Naive B cell (primary cell): Measurements from ENCODE around the gene B3GNT9. TPM values are rescaled to one million over a fixed set of nuclear protein-coding genes. Genes with fewer than 3 reads are reported as not detected.

Source experiments
- ATAC-seq, 2 donors: fragments of 150-1000 bp; cut with Tn5 transposase; 2 replicates each; pipeline ENCODE4 v1.10.0; 2021; ENCODE audit warnings: low read depth in 2 of 2, mild to moderate bottlenecking in 2 of 2, moderate library complexity in 2 of 2
- DNase-seq: peaks from one replicate; pipeline ENCODE4 v3.0.0; 2022
- H3K27ac Mint-ChIP-seq, 6 donors: one replicate each; pipeline ENCODE4 v1.8.0; 2020 to 2022; ENCODE audit warnings: mild to moderate bottlenecking in 6 of 6, mixed read lengths in 6 of 6, moderate library complexity in 5 of 6, inconsistent platforms in 2 of 6
- H3K27me3 Mint-ChIP-seq, 3 donors: one replicate each; pipeline ENCODE4 v1.8.0; 2021 to 2022; ENCODE audit warnings: mixed read lengths in 3 of 3, mild to moderate bottlenecking in 1 of 3
- H3K36me3 Mint-ChIP-seq, 2 donors: one replicate each; pipeline ENCODE4 v1.8.0; 2020 to 2022; ENCODE audit warnings: mixed read lengths in 2 of 2, inconsistent platforms in 1 of 2, mild to moderate bottlenecking in 1 of 2
- H3K4me1 Mint-ChIP-seq, 3 donors: one replicate each; pipeline ENCODE4 v1.8.0; 2020 to 2022; ENCODE audit warnings: mixed read lengths in 3 of 3, inconsistent platforms in 1 of 3, mild to moderate bottlenecking in 1 of 3, moderate library complexity in 1 of 3
- H3K4me3 Mint-ChIP-seq, 8 donors: one replicate each; pipeline ENCODE4 v1.8.0; 2020 to 2022; ENCODE audit warnings: mild to moderate bottlenecking in 8 of 8, mixed read lengths in 8 of 8, moderate library complexity in 8 of 8, inconsistent platforms in 2 of 8
- H3K9me3 Mint-ChIP-seq, 7 donors: one replicate each; pipeline ENCODE4 v1.8.0; 2020 to 2022; ENCODE audit warnings: mixed read lengths in 7 of 7, mild to moderate bottlenecking in 5 of 7, inconsistent platforms in 2 of 7, moderate library complexity in 1 of 7
- polyA plus RNA-seq, 6 donors: library from polyadenylated mRNA; unstranded; fragments of 300-500 nt; fragmentation: Illumina TruSeq; gene quantifications; one replicate each; pipeline ENCODE4 v1.2.3, GENCODE V29; 2021; ENCODE audit warnings: low read depth in 6 of 6

The B3GNT9 gene
- polyA plus RNA-seq = under 1 TPM in 4 of 6 donors, not detected in 2; 0.09 to 0.73 (median 0.36) TPM

DNA sequence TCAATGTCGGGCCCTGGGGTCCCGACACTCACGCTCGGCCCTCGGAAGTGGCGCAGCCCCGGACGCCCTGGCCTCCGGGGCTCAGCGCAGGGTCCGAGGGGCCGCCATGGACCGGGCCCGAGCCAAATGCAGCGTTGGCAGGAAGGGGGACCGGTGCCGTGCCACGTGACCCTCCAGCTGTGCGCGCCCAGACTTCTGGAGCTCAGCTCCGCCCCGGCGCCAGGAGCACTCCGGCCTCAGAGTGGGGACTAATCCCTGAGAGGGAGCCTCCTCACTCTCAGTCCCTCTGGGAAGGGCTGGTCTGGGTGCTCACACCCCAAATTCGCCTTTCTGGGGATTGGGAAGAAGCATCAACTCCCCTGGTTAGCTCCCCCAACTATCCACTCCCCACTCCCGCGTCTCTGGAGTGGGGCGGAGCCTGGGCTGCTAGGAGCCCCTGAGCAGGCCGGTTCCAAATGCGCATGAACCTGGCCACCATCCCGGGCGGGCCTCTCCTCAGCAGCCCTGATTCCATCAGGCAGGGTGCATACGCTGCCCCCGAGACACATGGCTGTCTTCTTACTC, at the start of gene B3GNT9:
B3GNT9 (minus strand) TSS at position 166 of the 564 bp plus-strand sequence. CDS start 513 bp downstream, outside the sequence.
- H3K4me3 Mint-ChIP-seq = peak within 1 kb of the TSS; percentile 27 to 74 (median 71)
- H3K9me3 Mint-ChIP-seq = no peaks in the 10 kb centered on the region
- H3K27ac Mint-ChIP-seq = peak within 1 kb of the TSS in 1 of 6 donors; percentile 24
- ATAC-seq (no peak), DNase-seq (no peak)
- peaks cover 26 to 27% of the 10 kb centered on the region in 2 donors for H3K36me3 Mint-ChIP-seq
- H3K27me3 Mint-ChIP-seq = peaks cover 10 to 49% (median 29%) of the 10 kb centered on the region in 3 donors
- H3K4me1 Mint-ChIP-seq = peaks cover 27 to 28% (median 27%) of the 10 kb centered on the region in 3 donors

- ATAC-seq (no peak), DNase-seq (no peak)
- Mint-ChIP-seq H3K27ac (no peak overlapping the region), H3K4me1 (peaks cover 19 to 30% (median 23%) of the 10 kb centered on the region in 3 donors), H3K27me3 (no peaks in the 10 kb centered on the region), H3K9me3 (no peaks in the 10 kb centered on the region), H3K4me3 (no peak overlapping the region), H3K36me3 (peaks cover 6 to 21% of the 10 kb centered on the region in 2 donors)
Observed at GRCh38 chr16:67200491-67200890, 49.7 kb upstream of the B3GNT9 start.

GRCh38 chr16:67199808-67200198, 49.0 kb upstream of the B3GNT9 start:
- Mint-ChIP-seq H3K4me3 (peak overlapping the region in 6 of 8 donors; percentile 15 to 74 (median 54)), H3K27ac (peak overlapping the region in 2 of 6 donors; percentile 78 to 86), H3K27me3 (no peaks in the 10 kb centered on the region), H3K36me3 (peaks cover 6 to 21% of the 10 kb centered on the region in 2 donors), H3K4me1 (peaks cover 20 to 31% (median 23%) of the 10 kb centered on the region in 3 donors), H3K9me3 (no peaks in the 10 kb centered on the region)
- ATAC-seq (peak in 1 of 2 donors; percentile 32), DNase-seq (no peak)

GRCh38 chr16:67199011-67199807, 48.4 kb upstream of the B3GNT9 start, which contains the start of gene ELMO3:
Gene ELMO3, plus strand, starts transcription at chr16:67199131. Its CDS starts 196 bp downstream, at chr16:67199327.
- ATAC-seq (peak; percentile 52 to 71), DNase-seq (no peak)
- H3K27ac Mint-ChIP-seq = peak within 1 kb of the TSS in 3 of 6 donors; percentile 38 to 84 (median 82)
- no peaks in the 10 kb centered on the region for H3K27me3 Mint-ChIP-seq
- H3K4me1 Mint-ChIP-seq = peaks cover 24 to 32% (median 25%) of the 10 kb centered on the region in 3 donors
- H3K36me3 Mint-ChIP-seq = peaks cover 6 to 21% of the 10 kb centered on the region in 2 donors
- H3K9me3 Mint-ChIP-seq = no peaks in the 10 kb centered on the region
- H3K4me3 Mint-ChIP-seq = peak within 1 kb of the TSS in 6 of 8 donors; percentile 22 to 71 (median 47)

DNA sequence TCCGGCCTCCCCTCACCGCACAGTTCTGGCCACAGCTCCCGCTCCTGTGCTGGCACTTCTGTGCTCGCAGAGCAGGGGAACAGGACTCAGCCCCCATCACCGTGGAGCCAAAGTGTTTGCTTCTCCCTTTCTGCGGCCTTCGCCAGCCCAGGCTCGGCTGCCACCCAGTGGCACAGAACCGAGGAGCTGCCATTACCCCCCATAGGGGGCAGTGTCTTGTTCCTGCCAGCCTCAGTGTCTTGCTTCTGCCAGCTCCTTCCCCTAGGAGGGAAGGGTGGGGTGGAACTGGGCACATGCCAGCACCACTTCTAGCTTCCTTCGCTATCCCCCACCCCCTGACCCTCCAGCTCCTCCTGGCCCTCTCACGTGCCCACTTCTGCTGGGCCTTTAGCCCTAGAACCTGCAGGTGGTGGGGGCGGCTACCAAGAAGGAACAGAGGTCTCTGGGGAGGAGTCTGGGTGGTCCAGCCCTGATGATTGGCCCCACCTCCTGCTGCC, 47.5 kb upstream of the B3GNT9 start:
- H3K4me3 Mint-ChIP-seq = peak overlapping the region in 3 of 8 donors; percentile 22 to 43 (median 29)
- no peaks in the 10 kb centered on the region for H3K9me3 Mint-ChIP-seq
- peaks cover 32 to 41% (median 34%) of the 10 kb centered on the region in 3 donors for H3K4me1 Mint-ChIP-seq
- ATAC-seq (peak; percentile 44 to 65), DNase-seq (peak; percentile 20)
- peaks cover 6 to 21% of the 10 kb centered on the region in 2 donors for H3K36me3 Mint-ChIP-seq
- peak overlapping the region in 3 of 6 donors; percentile 38 to 84 (median 82) for H3K27ac Mint-ChIP-seq
- H3K27me3 Mint-ChIP-seq = no peaks in the 10 kb centered on the region

- Mint-ChIP-seq H3K36me3 (peaks cover 6 to 21% of the 10 kb centered on the region in 2 donors), H3K27ac (peak overlapping the region in 2 of 6 donors; percentile 24 to 44), H3K4me1 (peaks cover 32 to 47% (median 40%) of the 10 kb centered on the region in 3 donors), H3K4me3 (peak overlapping the region in 2 of 8 donors; percentile 43 to 51), H3K27me3 (no peaks in the 10 kb centered on the region), H3K9me3 (no peaks in the 10 kb centered on the region)
- DNase-seq (no peak), ATAC-seq (no peak)
Observed at GRCh38 chr16:67197704-67198103, 46.9 kb upstream of the B3GNT9 start.

DNA sequence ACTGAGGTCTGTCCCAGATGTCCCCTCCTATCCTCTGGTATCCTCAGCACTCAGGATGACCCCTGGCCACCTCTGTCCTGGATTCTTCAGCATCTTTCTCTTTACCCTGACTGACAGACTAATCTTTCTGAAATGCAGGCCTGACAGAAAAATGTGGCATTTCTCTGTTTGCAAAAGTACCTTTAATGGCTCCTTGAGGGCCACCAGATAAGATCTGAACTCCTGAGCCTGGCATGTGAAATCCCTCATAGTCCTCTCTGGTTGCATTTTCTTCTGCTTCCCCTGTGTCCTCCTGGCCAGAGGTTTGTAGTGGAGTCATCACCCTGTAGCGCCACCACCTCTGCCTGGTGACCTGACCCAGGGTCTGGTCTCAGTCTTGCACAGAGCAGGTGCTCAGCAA, 46.1 kb upstream of the B3GNT9 start:
- peaks cover 0 to 2% (median 0%) of the 10 kb centered on the region in 3 donors for H3K27me3 Mint-ChIP-seq
- H3K9me3 Mint-ChIP-seq = no peaks in the 10 kb centered on the region
- peak overlapping the region in 1 of 6 donors; percentile 78 for H3K27ac Mint-ChIP-seq
- peaks cover 6 to 21% of the 10 kb centered on the region in 2 donors for H3K36me3 Mint-ChIP-seq
- ATAC-seq (no peak), DNase-seq (no peak)
- peaks cover 33 to 52% (median 44%) of the 10 kb centered on the region in 3 donors for H3K4me1 Mint-ChIP-seq
- H3K4me3 Mint-ChIP-seq = peak overlapping the region in 1 of 8 donors; percentile 94

DNA sequence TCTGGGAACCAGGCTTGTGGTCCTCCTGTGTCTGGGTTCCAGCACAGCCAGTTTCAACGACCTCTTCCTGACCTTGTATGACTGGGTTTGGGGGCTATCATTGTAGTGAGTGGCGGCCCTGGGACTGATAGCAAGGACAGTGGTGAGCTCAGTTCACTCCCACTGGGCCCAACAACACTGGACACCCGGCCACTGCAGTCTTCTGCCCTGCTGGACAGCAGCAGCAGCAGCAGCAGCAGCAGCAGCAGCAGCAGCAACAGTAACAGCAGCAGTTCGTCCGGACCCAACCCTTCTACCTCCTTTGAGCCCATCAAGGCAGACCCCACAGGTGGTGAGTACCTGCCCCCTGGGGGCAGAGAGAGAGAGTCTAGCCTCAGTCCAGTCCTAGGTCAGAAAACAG, 44.9 kb upstream of the B3GNT9 start:
- DNase-seq (no peak), ATAC-seq (no peak)
- peak overlapping the region in 3 of 8 donors; percentile 15 to 94 (median 33) for H3K4me3 Mint-ChIP-seq
- H3K36me3 Mint-ChIP-seq = peaks cover 6 to 21% of the 10 kb centered on the region in 2 donors
- H3K27ac Mint-ChIP-seq = peak overlapping the region in 2 of 6 donors; percentile 38 to 54
- H3K9me3 Mint-ChIP-seq = no peaks in the 10 kb centered on the region
- peaks cover 0 to 4% (median 0%) of the 10 kb centered on the region in 3 donors for H3K27me3 Mint-ChIP-seq
- H3K4me1 Mint-ChIP-seq = peaks cover 40 to 59% (median 53%) of the 10 kb centered on the region in 3 donors

GRCh38 chr16:67194260-67194659, 43.5 kb upstream of the B3GNT9 start:
- peaks cover 6 to 15% of the 10 kb centered on the region in 2 donors for H3K36me3 Mint-ChIP-seq
- H3K27me3 Mint-ChIP-seq = peaks cover 0 to 4% (median 0%) of the 10 kb centered on the region in 3 donors
- DNase-seq (no peak), ATAC-seq (no peak)
- H3K4me1 Mint-ChIP-seq = peaks cover 34 to 54% (median 53%) of the 10 kb centered on the region in 3 donors
- H3K9me3 Mint-ChIP-seq = no peaks in the 10 kb centered on the region
- H3K4me3 Mint-ChIP-seq = peak overlapping the region in 5 of 8 donors; percentile 77 to 94 (median 89)
- peak overlapping the region in 1 of 6 donors; percentile 45 for H3K27ac Mint-ChIP-seq

DNA sequence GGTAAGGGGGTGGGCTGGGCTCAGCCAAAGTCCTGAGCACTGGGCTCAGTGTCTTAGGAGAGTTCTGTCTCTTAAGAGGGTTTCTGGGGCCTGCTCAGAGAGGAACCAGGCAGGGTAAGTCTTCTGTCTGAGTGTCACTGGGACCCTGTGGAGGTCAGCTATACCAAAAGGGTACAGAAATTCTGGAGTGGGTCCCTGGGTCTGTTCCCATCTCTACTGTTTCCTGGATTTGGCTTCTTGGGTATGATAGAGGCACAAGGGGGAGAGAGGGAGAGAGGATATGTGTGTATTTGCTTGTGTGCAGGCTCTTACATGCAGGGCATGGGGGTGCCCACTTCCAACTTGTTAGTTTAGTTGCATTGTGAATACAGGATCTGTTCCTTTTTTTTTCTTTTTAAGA, 42.7 kb upstream of the B3GNT9 start:
- H3K27me3 Mint-ChIP-seq = peaks cover 0 to 4% (median 0%) of the 10 kb centered on the region in 3 donors
- DNase-seq = no peak
- H3K4me3 Mint-ChIP-seq = peak overlapping the region; percentile 77 to 94 (median 90)
- no peaks in the 10 kb centered on the region for H3K9me3 Mint-ChIP-seq
- H3K4me1 Mint-ChIP-seq = peaks cover 33 to 54% (median 52%) of the 10 kb centered on the region in 3 donors
- peak overlapping the region in 3 of 6 donors; percentile 82 to 88 (median 84) for H3K27ac Mint-ChIP-seq
- H3K36me3 Mint-ChIP-seq = peaks cover 6 to 15% of the 10 kb centered on the region in 2 donors
- no peak for ATAC-seq

DNA sequence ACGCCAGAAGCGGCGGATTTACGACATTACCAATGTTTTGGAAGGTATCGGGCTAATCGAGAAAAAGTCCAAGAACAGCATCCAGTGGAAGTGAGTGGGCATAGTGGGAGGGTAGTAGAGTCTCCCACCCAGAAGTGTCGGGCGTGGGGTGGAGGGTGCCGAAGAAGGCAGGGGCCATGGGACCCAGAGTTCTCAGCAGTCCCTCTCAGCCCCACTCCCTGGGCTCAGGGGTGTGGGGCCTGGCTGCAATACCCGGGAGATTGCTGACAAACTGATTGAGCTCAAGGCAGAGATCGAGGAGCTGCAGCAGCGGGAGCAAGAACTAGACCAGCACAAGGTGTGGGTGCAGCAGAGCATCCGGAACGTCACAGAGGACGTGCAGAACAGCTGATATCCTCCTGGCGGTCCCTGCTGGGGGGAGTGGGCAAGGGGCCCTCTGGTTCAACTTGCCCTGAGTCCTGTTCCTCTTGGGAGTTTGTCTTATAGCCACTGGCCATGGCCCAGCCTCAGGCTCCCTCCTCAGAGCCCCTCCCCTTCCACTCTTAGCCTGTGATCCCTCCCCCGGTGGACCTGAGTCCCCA, 42.1 kb upstream of the B3GNT9 start:
- no peak for ATAC-seq
- Mint-ChIP-seq H3K27ac (peak overlapping the region in 4 of 6 donors; percentile 51 to 88 (median 83)), H3K27me3 (peaks cover 0 to 4% (median 0%) of the 10 kb centered on the region in 3 donors), H3K4me1 (peaks cover 28 to 48% (median 47%) of the 10 kb centered on the region in 3 donors), H3K4me3 (peak overlapping the region; percentile 80 to 95 (median 92)), H3K9me3 (no peaks in the 10 kb centered on the region), H3K36me3 (peaks cover 6 to 15% of the 10 kb centered on the region in 2 donors)
- DNase-seq = no peak

- Mint-ChIP-seq H3K36me3 (peaks cover 6 to 15% of the 10 kb centered on the region in 2 donors), H3K4me3 (peak within 1 kb of the TSS; percentile 80 to 95 (median 92)), H3K27me3 (peaks cover 0 to 4% (median 0%) of the 10 kb centered on the region in 3 donors), H3K27ac (peak within 1 kb of the TSS; percentile 56 to 97 (median 88)), H3K4me1 (peaks cover 28 to 45% (median 45%) of the 10 kb centered on the region in 3 donors), H3K9me3 (no peaks in the 10 kb centered on the region)
- ATAC-seq (peak; percentile 100), DNase-seq (peak; percentile 88)
Observed at GRCh38 chr16:67191995-67192681, 41.3 kb upstream of the B3GNT9 start, which contains the start of gene E2F4. Gene E2F4, plus strand, starts transcription at chr16:67192155. Its CDS starts 73 bp downstream, at chr16:67192228.
